ENCODE data around the gene HYAL3.
A peak's percentile ranks its signal among the peaks of the same experiment; 100 is the strongest.
"Not testable (repeated sequence)": the region's sequence is repeated elsewhere in the genome, so short reads cannot be mapped to it uniquely, and the experiment has no call there.

The HYAL3 gene

GRCh38 chr3:50312041-50312440 lies 12.8 kb upstream of the HYAL3 start:
- not testable (repeated sequence) for DNase-seq

GRCh38 chr3:50304601-50305000 lies 5.4 kb upstream of the HYAL3 start:
- no peak for DNase-seq

- DNase-seq: no peak
These were observed 4.0 kb upstream of the HYAL3 start, which contains the start of gene HYAL1 for GRCh38 chr3:50303013-50303815. TSS of gene HYAL1 (minus strand) at chr3:50303574. CDS start at chr3:50302956, 618 bp downstream.

- no peak for DNase-seq
These were observed 3.1 kb upstream of the HYAL3 start for GRCh38 chr3:50302095-50303012.

GRCh38 chr3:50300681-50301254 lies 1.6 kb upstream of the HYAL3 start:
- no peak for DNase-seq

GRCh38 chr3:50299929-50300680 lies 900 bp upstream of the HYAL3 start:
- peak; percentile 36 for DNase-seq

- DNase-seq: no peak
These were observed 378 bp upstream of the HYAL3 start for GRCh38 chr3:50299638-50299928.

- DNase-seq: no peak
These were observed 1.1 kb downstream of the HYAL3 start for GRCh38 chr3:50297896-50298725.

- no peak for DNase-seq
These were observed 1.8 kb downstream of the HYAL3 start for GRCh38 chr3:50297384-50297775.

- DNase-seq: no peak
These were observed 2.4 kb downstream of the HYAL3 start for GRCh38 chr3:50296721-50297383.

GRCh38 chr3:50295553-50296431 lies 3.4 kb downstream of the HYAL3 start:
- no peak for DNase-seq

GRCh38 chr3:50294492-50295403 lies 4.5 kb downstream of the HYAL3 start:
- DNase-seq: no peak

GRCh38 chr3:50294089-50294488 lies 5.1 kb downstream of the HYAL3 start:
- no peak for DNase-seq

- DNase-seq: no peak
These were observed 6.0 kb downstream of the HYAL3 start for GRCh38 chr3:50293079-50293801.

- peak; percentile 99 for DNase-seq
These were observed 6.8 kb downstream of the HYAL3 start, which contains the start of gene IFRD2 for GRCh38 chr3:50292159-50293078. TSS of gene IFRD2 (minus strand) at chr3:50292429. CDS start at chr3:50292274, 155 bp downstream.

GRCh38 chr3:50290161-50290641 lies 9.0 kb downstream of the HYAL3 start:
- no peak for DNase-seq

- no peak for DNase-seq
These were observed 10.1 kb downstream of the HYAL3 start for GRCh38 chr3:50289130-50289529.

Measured in activated CD4-positive, alpha-beta T cell treated with anti-CD3 and anti-CD28 coated beads, Interleukin-2, Interleukin-6, amounts not matched to agents 100 ng/mL and 50 ng/mL, durations not matched to agents 16 hours and 8 hours (primary cell).